Femur (tissue), 1 donor: ENCODE data around the gene FAM13A.

Experiments used
- DNase-seq: peaks from one replicate; pipeline ENCODE4 v3.0.0-alpha.2; 2017

Gene FAM13A

DNA sequence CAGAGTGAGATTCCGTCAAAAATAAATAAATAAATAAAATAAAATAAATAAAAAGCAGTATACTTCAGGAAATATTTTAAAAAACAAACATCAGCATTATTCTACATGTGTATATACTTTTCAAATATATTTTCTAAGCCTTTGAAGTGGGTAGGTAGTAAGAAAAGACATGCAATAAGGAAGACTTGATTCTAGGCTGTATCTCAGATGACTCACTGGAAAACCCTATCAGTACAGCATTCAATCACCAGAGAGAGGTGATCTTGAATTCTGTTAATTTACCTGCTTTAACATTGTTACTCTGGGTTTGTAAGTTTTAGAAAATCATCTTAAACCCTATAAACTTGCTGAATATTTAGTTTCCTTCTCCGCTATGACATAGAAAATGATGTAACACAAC is 252.8 kb downstream of the FAM13A start:
- DNase-seq, result no peak

DNA sequence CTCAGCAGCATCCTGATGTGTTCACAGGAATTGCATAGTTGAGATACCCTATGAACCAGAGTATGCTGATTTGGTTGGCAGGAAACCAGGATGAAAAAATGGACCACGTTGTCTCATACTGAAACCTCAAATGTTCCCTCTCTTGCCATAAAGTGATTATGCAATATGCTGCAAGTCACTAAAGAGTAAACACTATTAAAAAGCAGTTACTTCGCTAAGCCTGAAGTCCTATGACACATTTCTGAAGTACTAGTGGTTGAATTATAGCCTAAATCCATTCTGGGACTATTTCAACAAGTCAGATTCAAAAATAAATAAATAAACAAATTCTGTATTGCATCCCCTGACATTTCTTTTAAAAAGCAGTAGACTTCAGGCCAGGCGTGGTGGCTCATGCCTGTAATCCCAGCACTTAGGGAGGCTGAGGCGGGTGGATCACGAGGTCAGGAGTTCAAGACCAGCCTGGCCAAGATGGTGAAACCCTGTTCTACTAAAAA is 253.3 kb downstream of the FAM13A start:
- DNase-seq, result no peak

DNA sequence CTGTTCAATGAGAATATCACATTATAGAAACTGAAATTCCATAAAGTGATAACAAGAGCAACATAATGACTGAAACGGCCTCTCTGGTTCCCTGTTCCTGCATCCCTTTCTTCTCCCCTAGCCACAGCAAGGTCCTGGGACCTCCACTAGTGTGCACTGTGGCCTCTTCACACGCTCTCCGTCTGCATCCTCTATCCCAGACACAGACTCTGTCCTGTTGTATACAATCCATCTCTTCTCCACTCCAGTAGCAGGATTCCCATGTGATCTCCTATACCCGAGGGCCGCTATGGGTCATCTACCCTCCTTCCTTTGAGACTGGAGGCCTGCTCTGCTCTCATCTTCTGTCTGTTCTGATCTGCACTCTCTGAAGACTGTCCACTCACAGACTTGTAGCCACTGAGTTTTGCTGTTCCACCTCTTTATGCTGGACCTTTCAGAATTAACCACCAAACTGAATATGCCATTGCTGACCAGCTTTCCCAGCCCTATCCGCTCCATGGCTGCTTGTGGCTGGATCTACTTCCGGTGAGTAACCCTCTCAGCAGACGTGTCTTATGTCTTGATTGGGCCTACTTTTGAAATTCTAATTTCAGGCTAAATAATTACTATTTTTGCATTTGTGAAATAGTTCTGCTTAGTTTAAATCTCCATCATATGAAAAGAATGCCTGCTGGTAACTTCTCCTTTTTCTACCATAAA is 254.2 kb downstream of the FAM13A start:
- no peak for DNase-seq

DNA sequence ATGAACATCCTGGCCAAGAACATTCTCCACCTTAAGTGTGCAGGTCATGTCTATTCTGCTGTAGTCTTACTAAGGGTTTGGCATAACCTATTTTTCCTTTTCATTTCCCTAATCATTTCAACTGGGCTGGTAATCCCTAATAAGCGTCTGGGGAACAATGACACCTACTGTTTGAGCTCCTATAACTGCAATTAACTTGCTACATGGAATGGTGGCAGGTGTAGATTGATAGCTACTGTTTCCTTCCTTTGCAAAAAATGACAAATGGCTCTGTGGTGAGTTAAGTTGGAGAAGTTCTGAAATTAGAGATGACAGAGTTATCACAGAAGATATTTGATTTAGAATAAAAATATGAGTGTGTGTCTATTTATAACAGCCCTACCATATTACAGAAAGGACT is 254.8 kb downstream of the FAM13A start:
- no peak for DNase-seq

DNA sequence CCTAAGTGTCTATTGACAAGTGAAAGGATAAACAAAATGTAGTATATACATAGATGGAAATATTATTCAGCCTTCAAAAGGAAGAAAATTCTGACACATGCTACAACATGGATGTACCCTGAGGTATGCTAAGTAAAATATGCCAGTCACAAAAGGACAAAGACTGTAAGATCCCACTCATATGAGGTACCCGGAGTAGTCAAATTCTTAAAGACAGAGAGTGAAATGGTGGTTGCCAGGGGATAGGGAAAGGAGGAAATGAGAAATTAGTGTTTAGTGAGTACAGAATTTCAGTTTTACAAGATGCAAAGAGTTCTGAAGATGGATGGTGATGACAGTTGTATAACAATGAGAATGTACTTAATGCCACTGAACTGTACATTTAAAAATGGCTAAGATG is 257.1 kb downstream of the FAM13A start:
- no peak for DNase-seq

DNA sequence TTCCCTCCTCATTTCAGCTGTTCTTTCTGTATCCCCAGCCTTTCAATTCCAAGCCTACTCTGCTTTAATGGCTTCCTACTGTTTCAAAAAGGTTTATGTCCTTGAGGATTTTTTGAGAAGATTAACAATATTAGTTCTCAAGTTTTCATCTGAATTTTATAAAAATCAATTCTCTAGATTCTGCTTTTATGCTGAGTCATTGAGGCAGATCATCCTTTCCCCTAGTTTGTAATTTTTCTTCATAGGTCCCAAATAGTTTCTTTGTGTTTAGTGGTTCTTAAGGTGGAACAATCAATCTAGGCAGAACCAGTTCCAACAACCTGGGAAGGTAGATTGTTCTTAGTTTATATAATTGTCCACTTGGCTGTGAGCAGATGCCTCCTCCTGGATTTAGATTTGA is 259.3 kb downstream of the FAM13A start:
- DNase-seq, result no peak

DNA sequence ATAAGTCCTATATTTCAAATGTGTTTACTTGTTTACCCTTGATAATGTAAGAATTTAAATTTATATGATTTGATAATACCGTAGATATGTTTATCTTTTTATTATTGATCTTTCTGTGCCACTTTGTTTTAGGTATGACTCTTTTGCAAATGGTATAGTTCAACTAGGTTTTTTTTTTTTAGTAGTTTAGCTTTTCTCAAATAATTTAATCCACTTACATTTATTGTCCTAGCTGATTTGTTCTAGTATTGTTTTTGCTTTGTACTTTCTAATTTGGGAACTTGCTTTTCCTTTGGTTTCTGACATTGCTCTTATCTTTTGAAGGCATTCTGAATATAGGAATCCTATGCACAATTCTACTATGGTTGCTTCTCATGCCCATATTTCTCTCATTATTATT is 260.4 kb downstream of the FAM13A start:
- DNase-seq, result no peak

DNA sequence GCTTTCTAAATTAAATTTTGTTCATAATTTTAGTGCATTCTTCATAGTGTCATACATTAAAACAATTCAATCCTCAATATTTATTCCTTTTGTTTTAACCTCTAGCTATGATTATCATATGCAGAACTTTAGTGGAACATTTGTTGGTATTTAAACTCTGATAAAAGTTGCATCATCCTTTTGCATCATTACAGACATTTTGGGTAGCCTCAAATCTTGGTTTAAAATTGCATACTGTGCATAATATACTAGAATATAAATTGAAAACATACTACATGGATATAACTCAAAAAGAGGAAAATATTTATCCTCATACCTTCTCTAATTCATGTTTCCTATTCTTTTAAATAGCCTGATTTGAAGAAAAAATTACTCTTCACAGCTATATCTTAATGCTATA is 262.0 kb downstream of the FAM13A start:
- DNase-seq, result no peak

DNA sequence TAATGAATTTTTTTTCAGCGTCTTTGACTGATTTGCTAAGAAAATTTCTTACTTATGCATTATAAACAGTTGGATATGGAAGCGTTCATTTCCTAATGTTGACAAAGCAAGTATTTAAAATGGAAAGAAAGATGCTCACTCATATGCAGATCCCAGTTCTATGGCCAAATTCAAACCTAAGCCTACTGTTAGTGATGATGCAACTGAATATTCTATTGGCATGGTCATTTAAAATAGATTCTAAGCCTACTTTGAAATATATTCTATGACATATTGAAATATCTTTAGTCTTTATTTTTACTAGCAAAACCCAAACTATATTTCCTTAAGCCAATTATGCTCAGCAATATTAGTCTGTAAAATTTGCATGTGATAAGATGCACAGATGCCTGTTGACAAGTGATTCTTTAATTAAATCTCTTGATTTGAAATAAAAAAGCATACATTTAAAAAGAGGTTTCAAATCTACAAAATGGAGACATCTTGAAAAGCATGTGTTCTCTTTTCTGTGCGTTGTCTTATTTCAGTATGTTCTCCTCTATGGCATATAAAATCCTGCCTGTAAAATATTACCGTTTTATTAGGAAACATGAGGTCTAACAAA is 262.8 kb downstream of the FAM13A start:
- DNase-seq, result no peak

DNA sequence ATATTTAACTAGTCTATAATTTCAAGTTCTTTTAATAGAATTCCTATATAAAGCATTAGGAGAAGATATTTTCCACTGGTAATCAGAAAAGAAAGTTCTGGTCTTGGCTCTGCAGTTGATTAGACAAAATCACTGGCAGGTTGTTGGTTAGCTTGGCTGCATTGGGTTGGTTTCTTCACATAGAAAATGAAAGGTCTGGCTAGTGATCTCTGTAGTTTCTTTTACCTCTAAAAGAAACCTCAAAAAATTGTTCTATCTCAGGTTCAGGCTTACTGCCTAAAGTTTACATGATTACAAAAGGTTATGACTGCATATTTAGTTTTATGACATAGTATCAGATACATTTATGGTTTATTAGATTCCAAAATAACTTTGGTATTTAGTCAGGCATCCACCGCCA is 263.5 kb downstream of the FAM13A start:
- no peak for DNase-seq

DNA sequence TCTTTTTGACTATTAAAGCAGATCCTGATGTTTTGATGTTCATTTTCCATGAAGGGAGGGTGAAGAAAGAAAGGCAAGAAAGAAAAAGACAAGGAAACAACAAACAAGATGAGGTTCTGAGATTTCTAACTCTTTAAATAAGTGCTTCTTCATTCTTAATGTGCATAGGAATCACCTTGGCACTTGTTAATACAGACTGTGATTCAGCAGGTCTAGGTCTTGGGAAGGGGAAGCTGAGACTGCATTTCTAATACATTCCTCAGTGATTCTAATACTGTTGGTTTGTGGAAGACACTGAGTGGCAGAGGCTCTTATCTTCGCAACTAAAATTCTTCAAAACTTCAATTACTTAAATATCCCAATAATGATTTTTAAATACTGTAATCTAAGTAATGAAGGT is 264.2 kb downstream of the FAM13A start:
- DNase-seq, result no peak

DNA sequence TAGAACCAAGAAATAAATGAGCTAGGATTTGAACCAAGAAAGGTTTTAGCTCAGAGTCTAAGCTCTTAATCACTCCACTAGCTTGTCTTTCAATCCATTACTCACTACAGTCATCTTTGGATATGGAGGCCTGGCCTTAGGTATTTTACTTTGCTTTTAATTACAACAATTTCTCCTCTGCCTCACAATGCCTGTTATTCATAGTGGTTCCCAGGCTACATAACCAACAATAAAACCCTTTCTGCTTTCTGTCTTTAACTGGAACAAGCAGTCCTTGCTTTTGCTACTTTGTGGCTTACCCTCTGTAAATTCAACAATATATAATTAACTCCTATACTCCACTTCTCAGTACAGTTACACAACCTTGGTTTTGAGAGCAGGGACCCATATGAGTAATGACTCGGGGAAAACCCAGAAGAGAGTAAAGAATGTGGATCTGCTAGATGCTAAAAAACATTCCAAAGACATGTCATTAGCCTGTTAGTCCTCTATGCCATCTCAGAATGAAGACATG is 264.7 kb downstream of the FAM13A start:
- no peak for DNase-seq

DNA sequence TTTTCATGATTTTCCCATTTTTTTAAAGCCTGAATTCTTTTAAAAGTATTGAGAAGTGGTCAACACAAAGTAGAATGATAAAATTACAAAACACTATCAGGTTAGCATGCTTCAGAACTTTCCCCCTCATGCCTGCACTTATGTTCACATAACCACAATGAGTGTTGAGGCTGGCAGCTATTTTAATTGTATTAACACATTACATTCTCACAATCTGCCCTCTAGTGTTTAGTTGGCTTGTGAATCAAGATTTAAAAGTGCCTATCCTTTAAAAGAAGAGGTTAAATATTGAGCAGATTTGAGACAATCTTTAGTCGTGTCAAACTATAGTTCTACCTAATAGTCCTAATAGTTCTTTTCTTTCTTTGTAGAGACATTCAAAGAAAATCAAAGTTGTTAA is 265.7 kb downstream of the FAM13A start:
- DNase-seq, result no peak

DNA sequence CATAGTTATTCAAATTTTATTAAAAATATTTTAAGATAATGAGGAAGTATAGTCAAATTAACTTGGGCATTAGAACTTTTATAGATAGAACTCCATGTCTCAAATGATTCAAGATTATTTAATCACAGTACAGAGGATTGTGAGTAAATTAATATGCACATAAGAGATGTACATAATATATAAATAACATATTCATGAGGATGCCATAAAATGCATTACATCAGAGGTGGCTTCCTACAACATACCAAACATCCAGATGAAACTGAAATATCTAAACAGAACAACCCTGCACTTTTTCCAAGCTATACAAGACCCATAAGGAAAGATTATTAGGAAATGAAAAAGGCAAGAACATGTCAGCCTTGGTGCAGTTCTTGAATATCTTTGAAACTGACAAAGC is 268.1 kb downstream of the FAM13A start:
- no peak for DNase-seq

DNA sequence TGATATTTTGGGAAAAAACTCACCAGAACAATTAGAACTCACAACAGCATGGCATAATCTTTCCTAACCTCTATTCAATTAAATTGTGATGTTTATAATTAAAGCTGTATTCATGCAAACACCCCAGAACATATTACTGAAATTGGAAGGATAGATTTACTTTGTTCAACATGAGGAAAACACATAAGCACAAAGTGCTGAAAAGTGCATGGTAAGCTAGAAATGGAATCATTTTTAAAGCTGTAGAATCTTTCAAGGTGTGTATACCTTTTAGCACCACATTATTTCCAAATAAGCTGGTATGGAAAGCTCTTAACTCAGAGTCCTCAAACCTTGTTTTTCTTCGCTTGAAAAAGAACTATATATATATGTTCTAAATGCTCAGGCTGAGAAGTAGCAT is 268.6 kb downstream of the FAM13A start:
- DNase-seq, result no peak

DNA sequence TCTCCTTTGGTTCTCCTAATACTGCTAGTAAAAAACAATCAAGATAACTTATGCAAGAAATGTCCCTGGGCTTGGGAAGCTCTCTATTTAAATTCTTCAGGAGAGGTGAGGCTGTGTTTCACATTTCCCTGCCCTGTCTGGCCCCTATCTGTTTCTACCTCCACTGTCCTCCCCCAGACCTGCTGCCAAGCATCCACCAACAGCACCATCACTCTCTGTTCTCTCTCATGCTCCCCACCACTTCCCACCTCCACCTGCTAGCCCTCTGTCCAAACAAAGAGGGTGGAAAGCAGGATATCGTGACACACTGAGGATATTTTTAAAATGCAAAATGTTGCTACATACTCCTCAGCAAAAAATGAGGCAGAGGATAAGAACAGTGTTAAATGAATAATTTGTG is 271.0 kb downstream of the FAM13A start:
- DNase-seq, result no peak

DNA sequence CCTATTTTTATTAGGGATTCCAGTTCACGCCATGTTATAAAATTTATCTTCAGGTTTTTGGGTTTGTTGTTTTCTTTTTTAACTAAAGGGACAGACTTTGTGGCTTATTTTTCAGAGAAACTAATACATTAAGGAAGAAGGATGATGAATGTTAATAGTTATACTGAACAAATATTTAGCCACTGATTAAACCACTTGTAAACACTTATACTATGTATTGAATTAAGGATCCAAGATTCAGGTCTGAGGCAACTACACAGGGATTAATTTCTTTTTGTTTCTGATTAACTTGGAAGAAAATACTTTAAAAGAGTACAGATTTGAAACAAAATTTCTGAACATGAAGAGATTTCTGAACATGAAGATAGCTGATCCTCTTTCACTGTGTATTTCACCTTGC is 276.6 kb downstream of the FAM13A start:
- no peak for DNase-seq

DNA sequence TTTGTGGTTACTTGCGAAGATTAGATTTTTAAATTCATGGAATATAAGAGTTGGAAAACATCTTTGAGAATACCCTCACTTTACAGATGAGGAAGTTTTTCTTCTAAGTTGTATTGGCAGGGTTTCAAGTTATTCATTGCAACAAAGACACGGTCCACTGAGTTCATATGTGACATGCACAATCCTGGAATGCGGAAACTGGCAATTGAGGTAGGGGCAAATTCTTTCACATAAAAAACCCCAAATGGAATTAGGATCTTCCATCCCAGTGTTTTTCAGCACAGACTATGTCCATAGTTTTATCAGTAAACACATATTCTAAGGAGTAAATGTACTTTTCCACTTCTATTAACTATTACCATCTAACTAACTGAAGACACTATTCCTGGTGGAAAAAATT is 277.6 kb downstream of the FAM13A start:
- no peak for DNase-seq

DNA sequence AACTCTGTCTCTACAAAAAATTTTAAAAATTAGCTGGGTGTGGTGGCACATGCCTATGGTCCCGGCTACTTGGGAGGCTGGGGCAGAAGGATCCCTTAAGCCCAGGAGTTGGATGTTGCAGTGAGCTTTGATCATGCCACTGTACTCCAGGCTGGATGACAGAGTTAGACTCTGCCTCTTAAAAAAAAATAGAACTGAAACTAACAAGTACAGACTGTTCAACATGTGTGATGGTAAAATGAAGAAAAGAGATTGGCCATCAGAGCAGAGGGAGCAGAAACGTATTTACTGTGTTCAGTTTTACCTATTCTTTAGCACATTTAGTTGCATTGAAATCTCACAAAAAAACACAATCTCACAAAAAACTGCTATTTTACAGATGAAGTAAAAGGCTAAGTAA is 281.5 kb downstream of the FAM13A start:
- no peak for DNase-seq

DNA sequence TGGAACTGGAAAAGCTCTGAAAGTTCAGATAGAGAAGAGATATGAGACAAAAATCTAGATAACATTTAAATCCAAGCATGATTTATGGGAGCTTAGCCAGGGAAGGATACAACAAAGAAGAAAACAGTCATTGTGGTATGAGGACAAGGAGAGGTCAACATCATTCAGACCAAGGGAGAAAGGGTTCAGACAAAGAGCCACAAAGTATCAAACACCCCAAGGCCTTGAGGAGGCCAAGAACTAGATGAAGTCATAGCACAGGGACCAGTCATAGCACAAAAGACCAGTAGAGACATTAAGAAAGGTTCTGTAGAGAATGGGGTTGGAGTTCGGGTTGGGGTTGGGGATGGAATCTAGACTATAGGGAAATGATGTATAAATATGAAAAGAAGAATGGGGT is 282.0 kb downstream of the FAM13A start:
- no peak for DNase-seq

DNA sequence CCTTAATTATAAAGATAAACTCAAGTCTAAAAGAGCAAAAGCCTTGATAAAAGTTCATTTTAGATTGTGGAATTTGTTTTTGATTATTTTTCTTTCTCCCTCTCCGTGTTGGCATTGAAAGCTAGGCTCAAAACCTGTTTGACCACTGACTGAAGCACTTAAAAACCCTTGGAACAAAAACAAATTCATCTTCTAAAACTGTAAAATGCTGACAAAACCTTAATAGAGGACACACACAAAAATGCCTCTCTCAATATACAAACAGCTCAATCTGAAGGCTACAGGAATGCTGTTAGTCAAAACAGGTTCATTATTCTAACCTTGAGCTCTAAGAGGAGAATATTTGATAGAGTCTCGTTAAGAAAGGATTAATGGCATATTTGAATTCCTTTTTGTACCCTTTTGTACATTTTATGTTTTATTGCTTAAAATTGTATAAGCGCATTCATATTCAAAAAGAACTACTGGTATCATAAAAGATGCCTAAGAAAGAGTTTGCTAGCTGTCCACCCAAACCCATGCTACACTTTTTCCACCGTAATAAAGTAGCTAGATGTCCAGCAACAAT is 285.0 kb downstream of the FAM13A start:
- no peak for DNase-seq

DNA sequence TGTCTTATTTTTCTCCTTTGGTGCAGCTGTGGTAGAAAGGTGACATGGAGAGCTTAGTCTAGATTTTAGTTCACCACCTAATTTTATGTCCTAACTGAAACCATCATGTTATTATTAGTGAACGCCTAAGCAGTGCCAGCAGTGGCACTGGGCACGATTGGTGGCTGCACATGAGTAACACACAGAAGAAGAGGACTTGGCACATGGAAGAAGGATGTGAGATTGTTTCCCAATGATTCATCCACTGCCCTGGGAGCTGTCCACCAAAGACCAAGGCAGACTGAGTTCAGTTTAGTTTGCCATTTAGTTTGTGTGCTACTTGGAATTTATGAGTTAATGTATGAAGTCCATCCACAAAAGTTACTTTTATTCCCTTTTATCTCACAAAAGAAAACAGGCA is 291.3 kb downstream of the FAM13A start:
- no peak for DNase-seq

DNA sequence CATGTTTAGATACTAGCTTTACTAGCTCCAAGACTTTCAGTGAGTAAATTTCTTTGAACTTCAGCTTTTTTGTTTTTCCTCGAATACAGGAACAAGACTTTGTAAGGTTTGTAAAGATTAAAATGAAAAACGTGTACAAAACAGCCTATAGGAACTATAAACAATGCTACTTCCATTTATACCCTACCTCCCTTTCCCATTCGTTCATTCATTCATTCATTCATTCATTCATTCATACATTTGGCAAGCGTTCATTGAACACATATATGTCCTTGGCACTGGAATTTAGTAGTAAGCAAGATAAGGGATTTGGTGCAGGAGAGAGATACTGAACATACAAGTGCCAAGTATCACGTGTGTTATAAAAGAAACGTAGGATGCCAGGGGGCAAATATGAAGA is 293.9 kb downstream of the FAM13A start:
- DNase-seq, result no peak

DNA sequence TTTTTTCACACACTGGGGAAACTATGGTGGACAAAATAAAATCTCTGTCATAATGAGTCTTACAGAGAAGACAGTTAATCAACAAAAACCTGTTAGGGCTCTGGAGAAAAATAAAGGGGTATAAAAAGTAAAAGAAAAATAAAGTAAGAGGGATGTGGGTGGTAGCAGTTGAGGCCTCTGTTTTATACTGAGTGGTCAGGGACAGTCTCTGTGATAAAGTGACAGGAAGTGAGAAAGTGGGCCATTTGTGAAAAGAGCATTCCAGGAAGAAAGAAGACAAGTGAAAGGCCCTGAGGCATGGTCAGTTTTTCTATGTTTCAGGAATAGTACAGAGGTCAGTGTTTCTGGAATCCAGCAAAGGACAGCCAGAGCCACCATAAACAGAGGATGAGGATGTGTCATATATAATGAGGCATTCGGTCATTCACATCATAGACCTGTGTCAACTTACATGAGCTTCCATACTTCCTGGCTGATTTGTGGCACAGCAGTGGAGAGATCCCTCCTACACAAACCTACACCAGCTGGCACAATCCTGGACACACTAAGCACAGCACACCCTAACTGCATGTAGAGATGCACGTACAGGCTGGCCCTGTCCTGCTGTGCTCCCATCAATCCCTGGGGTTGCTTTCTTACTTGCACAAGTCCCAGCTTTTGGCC is 295.0 kb downstream of the FAM13A start:
- no peak for DNase-seq
